Glutamatergic neuron (in vitro differentiated cells): Measurements from ENCODE around the gene AQP9. TPM values are rescaled to one million over a fixed set of nuclear protein-coding genes. Genes with fewer than 3 reads are reported as not detected.
"Not testable (repeated sequence)": the region's sequence is repeated elsewhere in the genome, so short reads cannot be mapped to it uniquely, and the experiment has no call there.

Experiments
- DNase-seq: peaks from one replicate; pipeline ENCODE4 v3.0.0; 2022
- H3K27ac Mint-ChIP-seq: one replicate; pipeline ENCODE4 v1.8.0; 2020; ENCODE audit warnings: mild to moderate bottlenecking, mixed read lengths, inconsistent platforms; ENCODE audit not compliant: unreplicated experiment
- H3K27me3 Mint-ChIP-seq: one replicate; pipeline ENCODE4 v1.8.0; 2020; ENCODE audit warnings: mild to moderate bottlenecking, moderate library complexity, mixed read lengths, inconsistent platforms; ENCODE audit not compliant: unreplicated experiment
- H3K36me3 Mint-ChIP-seq: one replicate; pipeline ENCODE4 v1.8.0; 2020; ENCODE audit warnings: mild to moderate bottlenecking, mixed read lengths, inconsistent platforms; ENCODE audit not compliant: unreplicated experiment
- H3K4me1 Mint-ChIP-seq: one replicate; pipeline ENCODE4 v1.8.0; 2020; ENCODE audit warnings: mild to moderate bottlenecking, low read depth, mixed read lengths, inconsistent platforms; ENCODE audit not compliant: unreplicated experiment
- H3K4me3 Mint-ChIP-seq: one replicate; pipeline ENCODE4 v1.8.0; 2020; ENCODE audit warnings: mild to moderate bottlenecking, mixed read lengths, inconsistent platforms; ENCODE audit not compliant: unreplicated experiment
- H3K9me3 Mint-ChIP-seq: one replicate; pipeline ENCODE4 v1.8.0; 2020; ENCODE audit warnings: mild to moderate bottlenecking, moderate library complexity, mixed read lengths, inconsistent platforms; ENCODE audit not compliant: unreplicated experiment
- total RNA-seq: library from RNA; stranded (reverse); fragmentation: NEBNext Ultra II Directional; extraction: Animal tissue kit (Norgen Biotek cat#: 25700); gene quantifications from one replicate; pipeline ENCODE4 v1.2.1, GENCODE V29; 2021; ENCODE audit not compliant: unreplicated experiment
- TF ChIP-seq, protein P1 (sequence below): fragments of 200-600 bp; sonication (generic); IDR thresholded peaks from one replicate; pipeline ENCODE4 v1.5.0; 2021; ENCODE audit not compliant: partially characterized antibody, unreplicated experiment

Gene AQP9
- total RNA-seq, 1 donor from 2014 or later: not detected

GRCh38 chr15:58109419-58109818, 28.8 kb upstream of the AQP9 start:
- H3K4me1 Mint-ChIP-seq: no peaks in the 10 kb centered on the region
- peaks cover 5% of the 10 kb centered on the region for H3K27me3 Mint-ChIP-seq
- H3K4me3 Mint-ChIP-seq: no peak overlapping the region
- peaks cover 4% of the 10 kb centered on the region for H3K36me3 Mint-ChIP-seq
- H3K27ac Mint-ChIP-seq: no peak overlapping the region
- TF ChIP-seq, protein P1, sequence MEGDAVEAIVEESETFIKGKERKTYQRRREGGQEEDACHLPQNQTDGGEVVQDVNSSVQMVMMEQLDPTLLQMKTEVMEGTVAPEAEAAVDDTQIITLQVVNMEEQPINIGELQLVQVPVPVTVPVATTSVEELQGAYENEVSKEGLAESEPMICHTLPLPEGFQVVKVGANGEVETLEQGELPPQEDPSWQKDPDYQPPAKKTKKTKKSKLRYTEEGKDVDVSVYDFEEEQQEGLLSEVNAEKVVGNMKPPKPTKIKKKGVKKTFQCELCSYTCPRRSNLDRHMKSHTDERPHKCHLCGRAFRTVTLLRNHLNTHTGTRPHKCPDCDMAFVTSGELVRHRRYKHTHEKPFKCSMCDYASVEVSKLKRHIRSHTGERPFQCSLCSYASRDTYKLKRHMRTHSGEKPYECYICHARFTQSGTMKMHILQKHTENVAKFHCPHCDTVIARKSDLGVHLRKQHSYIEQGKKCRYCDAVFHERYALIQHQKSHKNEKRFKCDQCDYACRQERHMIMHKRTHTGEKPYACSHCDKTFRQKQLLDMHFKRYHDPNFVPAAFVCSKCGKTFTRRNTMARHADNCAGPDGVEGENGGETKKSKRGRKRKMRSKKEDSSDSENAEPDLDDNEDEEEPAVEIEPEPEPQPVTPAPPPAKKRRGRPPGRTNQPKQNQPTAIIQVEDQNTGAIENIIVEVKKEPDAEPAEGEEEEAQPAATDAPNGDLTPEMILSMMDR: no peak
- no peaks in the 10 kb centered on the region for H3K9me3 Mint-ChIP-seq
- DNase-seq: no peak

GRCh38 chr15:58110999-58111717, 27.0 kb upstream of the AQP9 start:
- Mint-ChIP-seq H3K4me1 (no peaks in the 10 kb centered on the region), H3K27ac (no peak overlapping the region), H3K4me3 (no peak overlapping the region), H3K9me3 (no peaks in the 10 kb centered on the region), H3K36me3 (peaks cover 4% of the 10 kb centered on the region), H3K27me3 (peaks cover 5% of the 10 kb centered on the region)
- TF ChIP-seq, protein P1: no peak
- DNase-seq: no peak

GRCh38 chr15:58111718-58112104, 26.5 kb upstream of the AQP9 start:
- H3K36me3 Mint-ChIP-seq: peaks cover 4% of the 10 kb centered on the region
- TF ChIP-seq, protein P1: no peak
- no peaks in the 10 kb centered on the region for H3K4me1 Mint-ChIP-seq
- no peaks in the 10 kb centered on the region for H3K9me3 Mint-ChIP-seq
- no peak overlapping the region for H3K4me3 Mint-ChIP-seq
- no peak for DNase-seq
- H3K27ac Mint-ChIP-seq: no peak overlapping the region
- H3K27me3 Mint-ChIP-seq: peaks cover 4% of the 10 kb centered on the region

- H3K36me3 Mint-ChIP-seq, DNase-seq, H3K4me1 Mint-ChIP-seq, H3K4me3 Mint-ChIP-seq, H3K9me3 Mint-ChIP-seq, H3K27me3 Mint-ChIP-seq, H3K27ac Mint-ChIP-seq: not testable (repeated sequence)
These were observed 24.8 kb upstream of the AQP9 start for GRCh38 chr15:58113358-58113757.

DNA sequence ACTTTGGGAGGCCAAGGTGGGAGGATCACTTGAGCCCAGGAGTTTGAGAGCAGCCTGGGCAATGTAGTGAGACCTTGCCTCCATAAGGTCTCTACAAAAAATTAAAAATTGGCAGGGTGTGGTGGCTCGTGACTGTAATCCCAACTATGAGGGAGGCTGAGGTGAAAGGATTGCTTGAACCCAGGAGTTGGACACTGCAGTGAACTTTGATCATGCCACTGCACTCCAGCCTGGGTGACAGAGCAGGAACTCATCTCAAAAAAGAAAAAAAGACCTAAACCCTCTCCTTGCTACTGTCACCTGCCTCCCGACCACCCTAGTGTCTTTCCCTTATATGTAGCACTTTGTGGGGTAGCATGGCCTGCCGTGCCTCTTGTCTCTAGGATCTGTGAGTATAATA, 23.8 kb upstream of the AQP9 start:
- H3K9me3 Mint-ChIP-seq: no peaks in the 10 kb centered on the region
- no peaks in the 10 kb centered on the region for H3K4me1 Mint-ChIP-seq
- DNase-seq: no peak
- no peak overlapping the region for H3K27ac Mint-ChIP-seq
- TF ChIP-seq, protein P1: no peak
- no peak overlapping the region for H3K4me3 Mint-ChIP-seq
- peaks cover 4% of the 10 kb centered on the region for H3K27me3 Mint-ChIP-seq
- H3K36me3 Mint-ChIP-seq: peaks cover 4% of the 10 kb centered on the region
